PC-3 (cell line): Measurements from ENCODE around the gene CHTF8.

Experiments
- CTCF ChIP-seq: fragments of 300-600 bp; sonication (generic); conservative IDR thresholded peaks from 2 replicates; pipeline ENCODE4 v1.5.1; 2017; ENCODE audit warnings: antibody characterized with exemption, low read depth, mild to moderate bottlenecking, low read length
- EZH2 ChIP-seq: fragments of 300-600 bp; sonication (generic); IDR thresholded peaks from one replicate; pipeline ENCODE4 v1.6.1; 2017; ENCODE audit warnings: antibody characterized with exemption, mild to moderate bottlenecking, low read length; ENCODE audit not compliant: unreplicated experiment

- TF ChIP-seq CTCF (no peak), EZH2 (no peak)
Observed at GRCh38 chr16:69115361-69115760, 17.0 kb downstream of the CHTF8 start.
